DMS153 (cell line): ENCODE data around the gene PANX2.

Source experiments
- DNase-seq: peaks from one replicate; lab custom pipeline; 2025; lab: John Stamatoyannopoulos, UW

The PANX2 gene

DNA sequence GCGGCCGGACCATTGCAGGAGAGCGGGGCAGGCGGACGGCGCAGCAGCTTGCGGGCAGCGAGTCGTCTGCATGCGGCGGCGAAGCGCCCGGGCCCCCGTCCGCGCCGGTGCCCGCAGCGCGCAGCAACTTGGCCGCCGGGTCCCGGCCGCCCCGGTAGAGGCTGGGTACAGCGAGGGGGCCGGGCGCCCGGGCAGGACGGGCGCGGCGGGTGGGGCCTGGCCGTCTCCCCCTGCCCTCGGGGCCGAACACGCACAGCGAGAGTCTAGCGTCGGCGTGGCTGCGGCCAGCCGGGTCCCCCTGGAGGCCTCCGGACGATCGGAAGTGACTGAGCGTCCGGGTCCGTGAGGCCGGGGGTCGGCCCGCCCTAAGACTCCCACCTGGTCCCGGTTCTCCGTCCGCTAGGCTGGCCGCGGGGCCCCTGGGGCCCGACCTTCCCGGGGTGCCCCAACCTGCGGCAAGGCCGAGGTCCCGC is 14.4 kb downstream of the PANX2 start:
- no peak for DNase-seq

GRCh38 chr22:50185375-50186087 is 15.0 kb downstream of the PANX2 start, which contains the start of gene TRABD:
Gene TRABD (plus strand): TSS chr22:50185913. CDS start chr22:50193061, 7,148 bp downstream.
- DNase-seq, result peak; percentile 78

GRCh38 chr22:50186181-50186714 is 15.7 kb downstream of the PANX2 start:
- DNase-seq, result no peak

GRCh38 chr22:50186761-50187523 is 16.4 kb downstream of the PANX2 start:
- no peak for DNase-seq

- no peak for DNase-seq
These were observed 17.8 kb downstream of the PANX2 start for GRCh38 chr22:50188356-50188755.

- peak; percentile 6 for DNase-seq
These were observed 18.8 kb downstream of the PANX2 start for GRCh38 chr22:50189184-50189848.

DNA sequence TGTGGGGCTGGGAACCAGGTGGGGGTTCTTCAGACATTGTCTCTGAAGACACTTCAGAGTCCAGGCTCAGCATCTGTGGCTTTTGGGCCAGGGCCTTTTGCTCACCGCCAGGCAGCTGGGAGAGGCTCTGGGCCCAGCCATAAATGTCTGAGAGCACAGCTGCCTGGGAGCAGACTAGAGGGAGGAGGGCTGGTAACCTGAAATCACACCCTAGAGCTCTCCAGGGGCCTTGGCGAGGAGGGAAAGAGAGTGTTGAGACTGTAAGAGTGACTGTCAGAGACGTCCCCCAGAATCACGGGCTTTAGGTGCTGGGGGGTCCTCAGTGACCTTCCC is 19.3 kb downstream of the PANX2 start:
- DNase-seq, result no peak

DNA sequence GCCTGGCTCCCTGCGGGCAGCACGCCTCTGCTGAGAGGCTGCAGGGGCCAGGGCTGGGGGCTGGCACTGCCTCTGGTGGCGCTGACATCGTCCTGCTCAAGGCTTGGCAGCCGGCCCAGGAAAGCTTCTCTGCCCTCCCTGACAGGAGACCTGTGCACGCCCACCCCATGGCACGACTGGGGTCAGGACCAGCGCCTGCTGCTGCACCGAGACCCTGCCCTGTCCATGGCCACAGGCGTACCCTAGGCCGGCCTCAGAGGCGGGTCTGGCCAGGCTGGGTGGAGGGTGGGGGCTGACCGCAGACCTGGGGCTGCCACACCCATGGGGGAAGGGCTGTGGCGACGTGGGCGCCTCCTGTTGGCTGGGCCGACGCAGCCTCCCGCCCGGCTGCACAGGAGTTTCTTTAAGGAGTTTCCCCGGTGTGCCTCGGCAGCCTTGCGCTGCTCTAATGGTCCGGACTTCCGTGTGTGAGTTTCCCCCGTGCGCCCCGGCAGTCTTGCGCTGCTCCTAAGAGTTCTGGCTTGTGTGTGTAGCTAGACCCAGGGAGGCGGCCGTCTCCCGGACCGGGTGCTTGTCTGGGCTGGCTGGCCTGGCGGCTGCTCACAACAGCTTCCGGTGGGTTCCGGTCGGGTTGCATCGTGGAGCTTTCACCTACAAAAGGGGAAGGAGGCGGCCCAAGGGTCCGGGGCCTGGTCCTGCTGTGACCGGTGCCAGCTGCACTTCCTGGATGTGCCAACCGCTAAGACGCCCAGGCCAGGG is 19.8 kb downstream of the PANX2 start:
- DNase-seq, result peak; percentile 24

DNA sequence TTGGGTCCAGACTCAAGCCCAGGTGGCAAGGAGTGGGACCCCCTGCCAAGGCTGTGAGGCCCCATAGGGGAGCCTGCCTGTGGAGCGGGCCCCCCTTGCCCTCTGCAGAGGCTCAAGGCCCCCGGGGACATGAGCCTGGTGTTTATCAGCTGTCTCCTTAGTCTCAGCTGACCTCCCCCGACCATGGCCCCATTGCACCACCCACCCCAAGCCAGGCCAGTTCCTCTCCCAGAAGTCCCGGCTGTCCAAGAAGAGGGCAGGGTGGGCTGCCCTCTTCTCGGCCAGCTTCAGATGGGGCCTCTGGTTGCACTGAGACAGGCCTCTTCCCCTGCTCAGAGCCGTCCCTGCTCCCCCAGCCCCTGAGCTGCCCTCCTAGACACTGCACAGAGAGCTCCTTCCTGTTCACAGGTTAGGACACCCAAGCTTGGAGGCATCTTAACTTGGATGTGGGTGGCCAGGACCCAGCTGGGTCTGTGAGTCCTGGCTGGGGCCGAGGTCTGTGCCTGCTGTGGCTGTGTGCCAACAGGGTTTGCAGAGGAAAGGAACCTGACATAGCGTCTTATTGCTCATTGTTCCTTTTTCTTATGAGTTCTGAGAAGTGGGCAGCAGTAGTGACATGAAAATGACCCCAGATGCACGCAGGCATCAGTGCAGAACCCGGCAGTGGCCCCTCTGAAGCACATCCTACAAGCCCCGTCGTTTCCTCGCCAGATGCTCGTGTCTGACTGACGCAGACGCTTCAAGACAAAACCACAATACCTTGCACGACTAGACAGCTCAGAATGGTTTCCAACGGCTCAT is 20.6 kb downstream of the PANX2 start:
- no peak for DNase-seq

DNA sequence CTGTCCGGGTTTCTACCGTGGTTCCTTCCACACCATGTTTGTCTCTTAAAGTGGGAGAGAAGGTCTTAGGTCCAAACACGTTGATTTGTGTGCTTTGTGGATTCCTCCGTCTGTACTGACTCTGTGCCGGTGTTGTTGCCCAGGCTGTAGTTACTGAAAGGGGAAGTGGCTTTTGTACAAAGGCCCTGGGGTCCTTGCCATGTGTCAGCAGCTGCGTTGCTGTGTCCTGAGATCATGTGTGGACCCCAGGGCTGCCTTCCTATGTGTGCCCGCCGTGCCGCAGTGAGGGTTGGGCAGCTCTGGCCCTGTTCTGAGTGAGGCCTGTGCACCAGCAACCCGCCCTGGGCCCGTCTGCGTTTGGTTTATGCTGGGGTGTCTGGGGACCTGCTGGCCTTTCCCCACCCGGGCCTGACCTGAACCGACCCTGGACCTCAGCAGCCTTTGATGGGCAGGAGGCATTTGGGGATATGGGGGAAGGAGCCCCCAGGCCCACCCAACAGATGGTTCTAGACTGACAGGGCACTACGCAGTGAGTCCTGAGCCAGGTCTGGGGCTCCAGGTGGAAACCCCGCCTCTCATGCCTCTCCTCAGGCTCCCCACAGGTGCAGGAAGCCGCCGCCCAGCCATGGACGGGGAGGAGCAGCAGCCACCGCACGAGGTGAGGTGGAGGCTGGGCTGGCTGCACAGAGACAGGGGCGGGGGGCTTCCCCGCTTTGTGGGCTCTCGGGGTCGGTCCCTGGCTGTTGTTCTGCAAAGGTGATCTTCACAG is 22.1 kb downstream of the PANX2 start:
- DNase-seq, result no peak

DNA sequence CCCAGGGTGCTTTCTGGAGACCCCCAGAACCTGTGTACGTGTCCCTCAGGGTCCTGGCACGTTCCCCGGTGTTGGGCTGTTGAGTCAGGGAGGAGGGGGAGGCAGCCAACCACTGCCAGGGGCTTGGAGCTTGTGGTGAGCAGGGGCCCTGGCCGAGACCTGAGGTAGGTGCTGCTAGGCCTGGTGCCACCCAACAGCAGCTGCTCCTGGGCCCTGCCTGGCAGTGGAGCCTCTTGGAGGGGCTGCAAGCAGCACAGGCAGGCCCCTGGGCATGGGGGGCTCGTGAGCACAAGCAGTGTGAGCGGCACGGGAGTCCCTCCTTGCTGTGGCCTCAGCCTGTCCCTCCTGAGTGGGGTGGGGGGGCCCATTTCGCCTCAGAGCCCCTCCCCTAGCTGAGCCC is 23.1 kb downstream of the PANX2 start:
- DNase-seq, result no peak

DNA sequence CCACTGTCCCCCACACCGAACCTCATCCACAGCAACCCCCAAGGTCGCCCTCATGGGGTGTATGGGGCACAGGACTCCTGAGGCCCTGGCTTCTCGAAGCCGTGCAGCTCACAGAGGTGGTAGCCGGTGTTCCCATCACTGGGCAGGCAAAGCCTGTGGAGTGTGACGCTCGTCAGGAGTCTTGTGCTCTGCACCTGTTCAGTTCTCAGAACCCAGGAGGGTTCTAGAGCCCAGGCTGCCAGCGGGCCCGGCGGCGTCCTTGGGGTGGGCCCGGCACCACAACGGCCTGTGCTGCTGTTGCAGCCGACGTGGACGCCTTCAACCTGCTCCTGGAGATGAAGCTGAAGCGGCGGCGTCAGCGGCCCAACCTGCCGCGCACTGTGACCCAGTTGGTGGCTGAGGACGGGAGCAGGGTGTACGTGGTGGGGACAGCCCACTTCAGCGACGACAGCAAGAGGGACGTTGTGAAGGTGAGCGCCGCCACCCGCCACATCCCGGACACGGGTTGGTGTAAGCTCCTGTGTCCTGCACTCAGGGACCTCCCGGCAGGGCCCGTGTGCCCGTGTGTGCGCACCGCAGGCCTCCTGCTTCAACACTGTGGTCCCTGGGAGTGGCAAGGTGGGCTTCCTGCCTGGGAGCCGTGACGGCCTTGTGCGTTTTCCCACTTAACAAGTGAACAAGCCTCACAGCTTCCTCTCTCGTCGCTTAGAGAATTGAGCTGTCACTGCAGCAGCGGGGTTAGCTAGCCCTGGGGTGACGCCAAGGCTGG is 23.7 kb downstream of the PANX2 start:
- DNase-seq, result no peak

DNA sequence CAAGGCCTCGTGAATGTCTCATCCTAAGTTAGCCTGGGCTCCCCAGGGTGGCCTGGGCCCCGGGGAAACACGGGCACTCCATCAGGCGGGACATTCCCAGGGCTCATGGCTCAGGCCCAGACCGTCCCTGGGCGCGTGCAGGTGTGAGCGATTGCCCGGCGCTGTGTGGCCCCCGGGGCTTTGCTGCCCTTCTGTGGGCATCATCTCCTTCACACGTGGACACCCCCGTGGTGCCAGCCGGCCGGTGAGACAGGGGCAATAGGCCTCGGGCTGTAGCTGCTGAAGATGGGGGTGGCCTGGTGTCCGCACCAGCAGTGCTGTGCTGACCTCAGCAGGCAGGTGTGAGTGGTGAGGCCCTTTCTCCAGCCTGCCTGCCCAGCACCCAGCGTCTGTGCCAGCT is 25.7 kb downstream of the PANX2 start:
- no peak for DNase-seq

DNA sequence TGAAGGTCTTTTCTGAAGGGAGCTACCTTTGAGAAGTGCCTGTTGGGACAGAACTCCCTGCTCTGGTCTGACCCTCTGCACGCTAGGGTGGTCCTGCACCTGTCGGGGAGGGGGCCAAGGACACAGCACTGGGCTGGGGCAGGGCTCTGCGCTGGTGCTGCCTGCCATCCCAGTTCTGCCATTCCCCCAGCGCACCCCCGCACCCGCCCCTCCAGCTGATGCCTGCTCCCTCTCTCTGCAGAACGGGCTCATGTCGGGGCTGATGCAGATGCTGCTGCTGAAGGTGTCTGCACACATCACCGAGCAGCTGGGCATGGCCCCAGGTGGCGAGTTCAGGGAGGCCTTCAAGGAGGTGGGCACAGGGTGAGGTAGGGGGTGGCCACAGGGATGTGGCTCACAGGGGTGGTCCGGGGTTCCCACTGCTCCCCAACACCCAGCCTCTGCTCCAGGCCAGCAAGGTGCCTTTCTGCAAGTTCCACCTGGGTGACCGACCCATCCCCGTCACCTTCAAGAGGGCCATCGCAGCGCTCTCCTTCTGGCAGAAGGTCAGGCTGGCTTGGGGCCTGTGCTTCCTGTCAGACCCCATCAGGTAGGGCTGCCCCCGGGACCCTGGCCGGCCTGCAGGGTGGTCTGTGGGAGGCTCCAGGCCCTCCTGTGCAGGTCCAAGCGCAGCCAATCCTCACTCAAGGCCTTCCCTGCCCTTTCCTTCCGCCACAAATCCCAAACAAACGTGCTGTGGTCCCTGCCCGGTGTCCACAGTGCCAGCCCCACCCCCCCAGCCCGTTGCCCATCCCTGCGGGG is 26.7 kb downstream of the PANX2 start:
- DNase-seq, result no peak

GRCh38 chr22:50197856-50198623 is 27.5 kb downstream of the PANX2 start:
- no peak for DNase-seq

DNA sequence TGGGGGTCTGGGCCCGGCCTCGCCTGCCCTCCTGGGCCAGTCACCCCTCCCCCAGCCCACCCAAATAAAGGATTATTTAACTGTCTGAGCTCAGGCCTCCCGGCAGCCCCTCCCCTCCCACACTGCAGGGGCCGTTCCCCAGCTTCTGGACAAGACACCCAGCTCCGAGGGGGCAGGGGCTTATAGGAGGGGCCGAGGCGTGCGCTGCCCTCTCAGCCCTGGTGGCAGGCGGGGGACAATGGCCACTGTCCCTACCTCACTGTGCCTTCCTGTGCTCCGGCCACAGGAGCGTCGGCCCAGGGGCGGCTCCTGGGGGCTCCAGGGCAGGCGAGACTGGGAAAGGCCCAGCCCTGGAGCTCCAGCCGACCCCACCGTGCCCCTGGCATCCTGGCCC is 28.1 kb downstream of the PANX2 start:
- no peak for DNase-seq

- no peak for DNase-seq
These were observed 28.8 kb downstream of the PANX2 start for GRCh38 chr22:50199251-50199721.
